Ascending aorta (tissue), 2 donors: Measurements from ENCODE around the gene DHRS3. TPM values are rescaled to one million over a fixed set of nuclear protein-coding genes. Genes with fewer than 3 reads are reported as not detected.
"Not testable (repeated sequence)": the region's sequence is repeated elsewhere in the genome, so short reads cannot be mapped to it uniquely, and the experiment has no call there.

Experiments used
- DNase-seq, 2 donors: peaks; one replicate each; pipeline ENCODE4 v3.0.0-alpha.2; 2019; ENCODE audit warnings: low spot score in 2 of 2
- H3K27ac ChIP-seq, 2 donors: fragments of 200-600 bp; sonication (generic); one replicate each; pipeline ENCODE4 v1.5.1; 2016 to 2017; ENCODE audit warnings: mild to moderate bottlenecking in 1 of 2
- H3K27me3 ChIP-seq: fragments of 200-600 bp; sonication (generic); one replicate; pipeline ENCODE4 v1.5.1; 2017
- H3K36me3 ChIP-seq, 2 donors: fragments of 200-600 bp; sonication (generic); one replicate each; pipeline ENCODE4 v1.5.1; 2016
- H3K4me1 ChIP-seq, 2 donors: fragments of 200-600 bp; sonication (generic); one replicate each; pipeline ENCODE4 v1.5.1; 2016 to 2017; ENCODE audit warnings: mild to moderate bottlenecking in 1 of 2
- H3K4me3 ChIP-seq, 2 donors: fragments of 200-600 bp; sonication (generic); one replicate each; pipeline ENCODE4 v1.5.1; 2016 to 2017; ENCODE audit warnings: mild to moderate bottlenecking in 1 of 2
- H3K9me3 ChIP-seq, 2 donors: fragments of 200-600 bp; sonication (generic); one replicate each; pipeline ENCODE4 v1.5.1; 2016
- intact Hi-C: fragments of 100-400 bp; cut with DNase I; formaldehyde crosslinking; loops from one replicate; pipeline ENCODE4 v1.15.1; 2023
- total RNA-seq: library from RNA; depleted of rRNA; stranded (reverse); fragments of >200 nt; gene quantifications from one replicate; pipeline ENCODE4 v1.1.0, GENCODE V29; 2016
- TF ChIP-seq, protein P1 (sequence below), 3 experiments: fragments of 200-600 bp in 2 of 3; fragments of 450-650 bp in 1 of 3; sonication (generic) in 2 of 3; IDR thresholded peaks; one replicate each; pipeline ENCODE4 v1.5.1; 2016 to 2019; ENCODE audit warnings: antibody characterized with exemption in 3 of 3, mild to moderate bottlenecking in 1 of 3, moderate library complexity in 1 of 3

DHRS3 gene
- total RNA-seq, 1 donor from 2014 or later: 39.4 TPM

DNA sequence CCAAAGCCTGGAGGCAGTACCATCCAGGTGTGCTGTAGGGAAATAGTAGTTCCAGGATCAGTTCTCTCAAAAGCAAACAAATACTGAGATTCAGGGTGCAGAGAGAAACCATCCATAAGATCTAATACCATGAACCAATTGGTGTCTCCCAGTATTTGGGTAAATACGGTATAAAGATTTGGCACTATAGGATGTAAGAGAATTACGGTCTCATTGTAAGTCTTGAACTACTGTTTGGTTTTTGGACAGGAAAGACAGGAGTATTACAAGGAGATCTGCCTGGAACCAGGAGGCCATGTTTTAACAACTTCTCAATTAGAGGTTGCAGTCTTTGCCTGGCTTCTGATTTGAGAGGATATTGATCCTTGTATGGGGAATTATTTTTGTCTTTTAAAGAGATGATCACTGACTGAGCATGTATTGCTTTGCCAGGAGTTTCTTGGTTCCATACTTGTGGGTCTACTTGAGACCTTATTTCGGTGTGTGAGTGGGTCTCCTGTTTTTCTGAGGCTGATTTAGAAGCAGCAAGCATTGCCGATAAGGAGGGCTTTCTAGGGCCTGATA is 36.1 kb upstream of the DHRS3 start:
- TF ChIP-seq, protein P1, sequence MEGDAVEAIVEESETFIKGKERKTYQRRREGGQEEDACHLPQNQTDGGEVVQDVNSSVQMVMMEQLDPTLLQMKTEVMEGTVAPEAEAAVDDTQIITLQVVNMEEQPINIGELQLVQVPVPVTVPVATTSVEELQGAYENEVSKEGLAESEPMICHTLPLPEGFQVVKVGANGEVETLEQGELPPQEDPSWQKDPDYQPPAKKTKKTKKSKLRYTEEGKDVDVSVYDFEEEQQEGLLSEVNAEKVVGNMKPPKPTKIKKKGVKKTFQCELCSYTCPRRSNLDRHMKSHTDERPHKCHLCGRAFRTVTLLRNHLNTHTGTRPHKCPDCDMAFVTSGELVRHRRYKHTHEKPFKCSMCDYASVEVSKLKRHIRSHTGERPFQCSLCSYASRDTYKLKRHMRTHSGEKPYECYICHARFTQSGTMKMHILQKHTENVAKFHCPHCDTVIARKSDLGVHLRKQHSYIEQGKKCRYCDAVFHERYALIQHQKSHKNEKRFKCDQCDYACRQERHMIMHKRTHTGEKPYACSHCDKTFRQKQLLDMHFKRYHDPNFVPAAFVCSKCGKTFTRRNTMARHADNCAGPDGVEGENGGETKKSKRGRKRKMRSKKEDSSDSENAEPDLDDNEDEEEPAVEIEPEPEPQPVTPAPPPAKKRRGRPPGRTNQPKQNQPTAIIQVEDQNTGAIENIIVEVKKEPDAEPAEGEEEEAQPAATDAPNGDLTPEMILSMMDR (IDR thresholded peaks at IDR 0.05): no peak
- no peaks in the 10 kb centered on the region for H3K4me1 ChIP-seq
- H3K36me3 ChIP-seq: no peaks in the 10 kb centered on the region
- DNase-seq: no peak
- intact Hi-C loops: no loop called here
- H3K9me3 ChIP-seq: no peaks in the 10 kb centered on the region
- no peaks in the 10 kb centered on the region for H3K27me3 ChIP-seq
- H3K27ac ChIP-seq: no peak overlapping the region
- H3K4me3 ChIP-seq: no peak overlapping the region

DNA sequence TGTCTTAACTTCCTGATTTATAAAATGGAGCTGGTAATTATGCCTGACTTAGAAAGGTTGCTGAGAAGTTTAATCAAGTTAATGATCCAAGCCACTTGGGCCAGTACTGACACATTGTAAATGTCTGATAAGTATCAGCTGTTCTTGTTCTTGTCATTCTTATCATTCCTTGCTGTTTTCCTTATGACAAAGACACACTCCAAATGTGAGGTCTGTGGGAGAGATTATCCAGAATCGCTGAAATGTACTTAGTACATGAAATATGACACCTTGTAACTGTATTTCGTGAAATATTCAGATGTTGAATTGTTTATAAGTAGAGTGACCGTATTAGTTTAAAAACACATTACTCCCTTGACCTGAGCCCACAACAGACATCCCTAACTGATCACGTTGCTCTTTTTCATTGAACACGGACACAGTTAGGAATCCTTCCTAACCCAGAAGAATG is 32.0 kb upstream of the DHRS3 start:
- H3K9me3 ChIP-seq: no peaks in the 10 kb centered on the region
- H3K4me3 ChIP-seq: no peak overlapping the region
- H3K27me3 ChIP-seq: no peaks in the 10 kb centered on the region
- no peak for DNase-seq
- intact Hi-C loops: no loop called here
- no peak overlapping the region for H3K27ac ChIP-seq
- TF ChIP-seq, protein P1 (IDR thresholded peaks at IDR 0.05): no peak
- no peaks in the 10 kb centered on the region for H3K36me3 ChIP-seq
- no peaks in the 10 kb centered on the region for H3K4me1 ChIP-seq

DNA sequence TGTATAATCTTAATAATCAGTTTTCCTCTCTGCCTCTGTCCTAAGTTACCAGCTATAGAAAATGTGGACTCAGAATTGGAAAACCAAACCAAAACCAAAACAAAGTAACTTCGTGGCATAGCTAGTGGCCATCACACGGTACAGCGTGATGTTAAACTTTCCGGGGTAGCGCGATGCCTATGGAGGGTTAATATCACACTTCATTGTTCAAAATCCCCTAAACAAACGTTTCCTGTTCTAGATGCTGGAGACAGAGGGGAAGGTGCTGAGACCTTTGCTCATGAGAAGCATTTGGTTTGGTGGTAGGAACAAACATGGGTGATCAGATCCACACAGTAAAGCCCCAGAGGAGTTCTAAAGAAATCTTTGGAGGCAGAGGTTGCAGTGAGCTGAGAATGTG is 30.7 kb upstream of the DHRS3 start:
- Histone ChIP-seq H3K4me3 (no peak overlapping the region), H3K4me1 (no peaks in the 10 kb centered on the region), H3K27me3 (no peaks in the 10 kb centered on the region), H3K36me3 (no peaks in the 10 kb centered on the region), H3K9me3 (no peaks in the 10 kb centered on the region), H3K27ac (no peak overlapping the region)
- DNase-seq: no peak
- TF ChIP-seq, protein P1 (IDR thresholded peaks at IDR 0.05): no peak
- intact Hi-C loops: no loop called here

DNA sequence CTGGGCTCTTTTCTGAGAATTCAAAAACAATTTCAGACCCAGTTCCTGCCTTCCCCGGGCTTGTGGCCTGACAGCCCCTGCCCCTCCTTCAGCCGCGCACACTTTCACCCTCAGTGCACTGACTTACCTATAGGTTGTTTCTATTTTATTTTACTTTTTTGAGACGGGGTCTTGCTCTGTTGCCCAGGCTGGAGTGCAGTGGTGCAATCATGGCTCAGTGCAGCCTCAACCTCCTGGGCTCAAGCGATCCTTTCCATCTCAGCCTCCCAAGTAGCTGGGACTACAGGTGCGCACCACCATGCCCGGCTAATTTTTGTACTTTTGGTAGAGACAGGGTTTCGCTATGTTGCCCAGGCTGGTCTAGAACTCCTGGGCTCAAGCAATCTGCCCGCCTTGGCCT is 27.4 kb upstream of the DHRS3 start:
- peaks cover 6 to 10% of the 10 kb centered on the region in 2 donors for H3K9me3 ChIP-seq
- H3K27me3 ChIP-seq, intact Hi-C loops, DNase-seq, H3K4me1 ChIP-seq, H3K27ac ChIP-seq, H3K36me3 ChIP-seq, H3K4me3 ChIP-seq: not testable (repeated sequence)

DNA sequence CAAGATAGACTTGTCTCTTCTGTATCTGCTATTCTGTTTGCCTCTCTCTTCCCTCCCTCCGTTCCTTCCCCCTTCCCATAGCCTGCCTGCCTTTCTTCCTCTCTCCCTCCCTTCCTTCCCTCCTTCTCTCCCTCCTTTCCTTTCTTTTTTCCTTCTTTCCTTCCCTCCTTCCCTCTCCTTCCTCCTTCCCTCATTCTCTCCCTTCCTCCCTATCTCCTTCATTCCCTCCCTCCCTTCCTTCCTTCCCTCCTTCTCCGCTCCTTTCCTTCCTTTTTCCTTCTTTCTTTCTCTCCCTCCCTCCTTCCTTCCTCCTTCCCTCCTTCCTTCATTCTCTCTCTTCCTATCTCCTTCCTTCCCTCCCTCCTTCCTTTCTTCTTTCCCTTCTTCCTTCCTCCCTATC is 26.8 kb upstream of the DHRS3 start:
- no peaks in the 10 kb centered on the region for H3K27me3 ChIP-seq
- intact Hi-C loops: no loop called here
- DNase-seq: no peak
- H3K27ac ChIP-seq: no peak overlapping the region
- TF ChIP-seq, protein P1 (IDR thresholded peaks at IDR 0.05): no peak
- no peaks in the 10 kb centered on the region for H3K36me3 ChIP-seq
- no peaks in the 10 kb centered on the region for H3K4me1 ChIP-seq
- H3K9me3 ChIP-seq: peaks cover 12 to 16% of the 10 kb centered on the region in 2 donors
- H3K4me3 ChIP-seq: no peak overlapping the region

DNA sequence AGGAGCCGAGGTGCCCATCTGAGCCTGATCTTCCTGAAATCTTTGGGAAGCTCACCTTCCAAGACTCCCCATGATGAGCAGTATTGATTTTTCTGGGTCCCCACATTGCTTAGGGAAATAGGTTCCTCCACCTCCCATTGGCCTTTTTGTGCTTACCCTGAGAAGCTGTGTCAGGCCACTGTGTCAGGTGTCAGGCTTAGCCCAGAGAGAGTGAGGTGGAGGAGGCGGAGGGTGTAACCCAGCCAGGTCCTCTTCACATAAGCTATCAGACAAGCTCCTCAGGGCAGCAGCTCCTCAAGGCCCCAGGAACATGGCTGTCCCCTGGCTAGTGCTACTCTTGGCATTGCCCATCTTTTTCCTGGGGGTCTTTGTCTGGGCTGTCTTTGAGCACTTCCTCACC is 26.2 kb upstream of the DHRS3 start:
- H3K27me3 ChIP-seq: no peaks in the 10 kb centered on the region
- intact Hi-C loops: no loop called here
- H3K36me3 ChIP-seq: no peaks in the 10 kb centered on the region
- no peak for DNase-seq
- no peak overlapping the region for H3K27ac ChIP-seq
- TF ChIP-seq, protein P1 (IDR thresholded peaks at IDR 0.05): no peak
- H3K4me1 ChIP-seq: no peaks in the 10 kb centered on the region
- H3K4me3 ChIP-seq: no peak overlapping the region
- peaks cover 13 to 22% of the 10 kb centered on the region in 2 donors for H3K9me3 ChIP-seq
